NT2/D1 (cell line): ENCODE data around the gene PLEKHG5.
"Not testable (repeated sequence)": the region's sequence is repeated elsewhere in the genome, so short reads cannot be mapped to it uniquely, and the experiment has no call there.

Experiments
- DNase-seq: peaks from one replicate; pipeline ENCODE4 v3.0.0-alpha.2; 2011; ENCODE audit warnings: low read depth, low spot score
- H3K27me3 ChIP-seq: 2 replicates; pipeline ENCODE4 v1.6.0; 2011; ENCODE audit warnings: mild to moderate bottlenecking; ENCODE audit not compliant: insufficient read length, insufficient read depth
- H3K36me3 ChIP-seq: 2 replicates; pipeline ENCODE4 v1.6.1; 2011; ENCODE audit warnings: mild to moderate bottlenecking, low read length, mixed read lengths; ENCODE audit not compliant: insufficient read depth, insufficient read length
- H3K4me1 ChIP-seq: 2 replicates; pipeline ENCODE4 v1.5.1; 2011; ENCODE audit not compliant: insufficient read depth, insufficient read length
- H3K4me3 ChIP-seq: 2 replicates; pipeline ENCODE4 v1.5.1; 2011; ENCODE audit warnings: low read depth; ENCODE audit not compliant: insufficient read length
- H3K9ac ChIP-seq: 2 replicates; pipeline ENCODE4 v1.6.0; 2011; ENCODE audit warnings: low read depth; ENCODE audit not compliant: insufficient read length
- H3K9me3 ChIP-seq: 2 replicates; pipeline ENCODE4 v1.5.1; 2011; ENCODE audit warnings: mild to moderate bottlenecking, low read length; ENCODE audit not compliant: insufficient read depth
- SUZ12 ChIP-seq: IDR thresholded peaks from 2 replicates; pipeline ENCODE4 v1.6.1; 2011; ENCODE audit not compliant: insufficient read length, insufficient read depth; ENCODE audit errors: extremely low read depth
- YY1 ChIP-seq: IDR thresholded peaks from 2 replicates; pipeline ENCODE4 v1.6.1; 2011; ENCODE audit not compliant: insufficient read length, insufficient read depth
- ZNF274 ChIP-seq: IDR thresholded peaks from 2 replicates; pipeline ENCODE4 v1.6.1; 2011; ENCODE audit warnings: mild to moderate bottlenecking, low read depth, low read length

The PLEKHG5 gene

GRCh38 chr1:6448749-6449631 is 42.5 kb downstream of the PLEKHG5 start:
- Histone ChIP-seq H3K9ac (peak overlapping the region; percentile 72), H3K4me3 (peak overlapping the region; percentile 39), H3K9me3 (no peaks in the 10 kb centered on the region), H3K27me3 (no peaks in the 10 kb centered on the region), H3K4me1 (peaks cover 5% of the 10 kb centered on the region), H3K36me3 (no peaks in the 10 kb centered on the region)
- no peak for TF ChIP-seq ZNF274
- TF ChIP-seq SUZ12, result no peak
- TF ChIP-seq YY1, result no peak
- no peak for DNase-seq

GRCh38 chr1:6447818-6448748 is 43.4 kb downstream of the PLEKHG5 start:
- H3K4me1 ChIP-seq, result peaks cover 7% of the 10 kb centered on the region
- H3K9me3 ChIP-seq, result no peaks in the 10 kb centered on the region
- peak overlapping the region; percentile 72 for H3K9ac ChIP-seq
- H3K27me3 ChIP-seq, result no peaks in the 10 kb centered on the region
- no peak for TF ChIP-seq YY1
- no peak for TF ChIP-seq ZNF274
- TF ChIP-seq SUZ12, result no peak
- H3K4me3 ChIP-seq, result peak overlapping the region; percentile 39
- no peaks in the 10 kb centered on the region for H3K36me3 ChIP-seq
- DNase-seq, result no peak

- H3K4me3 ChIP-seq, result peak overlapping the region; percentile 34
- no peak for TF ChIP-seq YY1
- no peak for TF ChIP-seq ZNF274
- TF ChIP-seq SUZ12, result no peak
- peak overlapping the region; percentile 72 for H3K9ac ChIP-seq
- H3K9me3 ChIP-seq, result no peaks in the 10 kb centered on the region
- no peaks in the 10 kb centered on the region for H3K27me3 ChIP-seq
- DNase-seq, result no peak
- H3K4me1 ChIP-seq, result peaks cover 7% of the 10 kb centered on the region
- no peaks in the 10 kb centered on the region for H3K36me3 ChIP-seq
Measured at GRCh38 chr1:6447016-6447817, 44.2 kb downstream of the PLEKHG5 start.

DNA sequence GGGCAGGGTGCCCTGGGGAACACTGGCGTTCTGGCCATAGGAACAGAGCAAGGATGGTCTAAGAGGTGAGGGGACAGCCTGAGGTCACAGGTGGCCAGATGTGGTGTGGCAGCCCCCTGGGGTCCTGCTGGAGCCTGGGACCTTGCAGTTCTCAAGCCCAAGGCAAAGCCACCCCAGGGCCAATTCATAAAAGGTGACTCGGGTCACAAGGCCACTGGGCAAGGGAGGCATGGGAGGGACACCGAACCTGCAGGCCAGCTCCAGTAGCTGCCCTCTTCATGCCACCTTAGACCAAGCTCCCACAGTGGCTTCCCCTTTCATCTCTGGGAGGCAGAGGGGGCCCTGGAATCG is 44.8 kb downstream of the PLEKHG5 start:
- no peak for DNase-seq
- peaks cover 7% of the 10 kb centered on the region for H3K4me1 ChIP-seq
- no peaks in the 10 kb centered on the region for H3K9me3 ChIP-seq
- peak overlapping the region; percentile 72 for H3K9ac ChIP-seq
- TF ChIP-seq YY1 (no peak), ZNF274 (no peak), SUZ12 (no peak)
- H3K36me3 ChIP-seq, result no peaks in the 10 kb centered on the region
- H3K4me3 ChIP-seq, result peak overlapping the region; percentile 34
- H3K27me3 ChIP-seq, result no peaks in the 10 kb centered on the region

- not testable (repeated sequence) for H3K9ac ChIP-seq, H3K27me3 ChIP-seq, H3K9me3 ChIP-seq, H3K4me3 ChIP-seq, H3K36me3 ChIP-seq, DNase-seq
- peaks cover 13% of the 10 kb centered on the region for H3K4me1 ChIP-seq
Measured at GRCh38 chr1:6445929-6446328, 45.5 kb downstream of the PLEKHG5 start.

DNA sequence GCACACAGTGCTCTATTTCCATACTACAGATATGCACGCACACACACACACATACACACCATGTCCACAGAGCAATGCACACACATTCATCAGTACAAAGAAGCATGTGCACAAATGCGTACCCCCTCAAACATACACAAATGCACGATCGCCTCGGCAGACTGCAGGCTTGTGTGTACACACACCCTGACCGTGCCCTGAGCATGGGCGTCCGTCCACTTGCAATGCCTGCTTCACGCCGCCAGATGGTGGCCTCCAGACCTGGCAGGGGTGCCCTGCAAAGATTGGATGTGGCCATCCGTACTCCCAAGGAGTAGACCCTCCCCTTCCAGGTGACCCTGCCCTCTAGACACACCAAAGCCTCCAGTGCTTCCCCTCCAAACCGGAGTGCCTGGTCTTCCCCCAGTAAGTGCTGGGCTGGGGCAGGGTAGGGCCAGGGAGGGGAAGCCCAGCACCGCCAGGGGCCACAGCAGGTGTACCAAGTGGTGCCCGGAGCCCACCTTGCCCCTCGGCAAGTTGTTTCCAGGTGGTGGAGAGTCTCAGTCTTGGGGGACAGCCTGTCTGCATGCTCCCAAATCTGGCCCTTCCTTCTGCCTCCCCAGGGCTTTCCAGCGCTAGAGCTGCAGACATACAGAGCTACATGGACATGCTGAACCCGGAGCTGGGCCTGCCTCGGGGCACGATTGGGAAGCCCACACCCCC is 46.3 kb downstream of the PLEKHG5 start:
- no peak for TF ChIP-seq YY1
- no peak for TF ChIP-seq SUZ12
- no peak for TF ChIP-seq ZNF274
- Histone ChIP-seq H3K27me3 (peaks cover 9% of the 10 kb centered on the region), H3K4me3 (no peak overlapping the region), H3K9me3 (no peaks in the 10 kb centered on the region), H3K9ac (no peak overlapping the region), H3K36me3 (no peaks in the 10 kb centered on the region), H3K4me1 (peaks cover 15% of the 10 kb centered on the region)
- DNase-seq, result no peak
